Activated T-cell treated with anti-CD3 and anti-CD28 coated beads for 48 hours (primary cell): Measurements from ENCODE around the gene MTHFD2L.
"Not testable (repeated sequence)": the region's sequence is repeated elsewhere in the genome, so short reads cannot be mapped to it uniquely, and the experiment has no call there.

Experiments used
- DNase-seq: peaks from one replicate; pipeline ENCODE4 v3.0.0-alpha.2; 2020; ENCODE audit warnings: low read depth

MTHFD2L gene

DNA sequence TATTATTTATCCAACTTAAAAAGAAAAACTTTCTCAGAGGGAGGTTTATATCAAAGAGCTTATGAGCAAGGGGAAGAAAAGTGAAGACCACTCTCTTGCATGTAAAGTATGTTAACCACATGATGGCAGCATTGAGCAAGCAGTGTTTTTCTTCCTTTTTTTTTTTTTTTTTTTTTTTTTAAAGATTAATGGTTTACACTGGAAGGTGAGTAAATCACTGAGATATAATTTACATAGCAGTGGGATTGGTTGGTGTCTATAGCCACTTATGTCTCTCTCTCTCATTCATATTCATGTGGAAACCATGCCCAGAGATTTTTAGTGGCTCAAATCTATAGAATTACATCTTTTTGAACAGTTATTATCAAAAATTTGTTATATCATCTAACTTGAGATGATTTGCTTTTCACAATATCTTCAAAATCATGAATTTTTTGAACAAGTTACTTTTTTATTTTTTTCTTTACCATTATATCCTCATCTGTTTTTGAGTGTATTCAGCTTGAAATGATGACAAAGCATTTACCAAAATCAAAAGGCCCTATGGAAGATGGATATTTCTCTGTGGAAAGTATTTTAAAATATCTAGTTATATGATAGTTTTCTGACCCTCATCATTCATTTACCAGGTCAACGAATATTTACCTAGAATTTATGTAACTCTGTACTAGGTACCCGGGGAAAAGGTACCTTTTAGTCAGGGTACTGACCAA lies 31.6 kb downstream of the MTHFD2L start:
- DNase-seq: no peak

- DNase-seq: no peak
Measured at GRCh38 chr4:74190332-74190731, 32.4 kb downstream of the MTHFD2L start.

DNA sequence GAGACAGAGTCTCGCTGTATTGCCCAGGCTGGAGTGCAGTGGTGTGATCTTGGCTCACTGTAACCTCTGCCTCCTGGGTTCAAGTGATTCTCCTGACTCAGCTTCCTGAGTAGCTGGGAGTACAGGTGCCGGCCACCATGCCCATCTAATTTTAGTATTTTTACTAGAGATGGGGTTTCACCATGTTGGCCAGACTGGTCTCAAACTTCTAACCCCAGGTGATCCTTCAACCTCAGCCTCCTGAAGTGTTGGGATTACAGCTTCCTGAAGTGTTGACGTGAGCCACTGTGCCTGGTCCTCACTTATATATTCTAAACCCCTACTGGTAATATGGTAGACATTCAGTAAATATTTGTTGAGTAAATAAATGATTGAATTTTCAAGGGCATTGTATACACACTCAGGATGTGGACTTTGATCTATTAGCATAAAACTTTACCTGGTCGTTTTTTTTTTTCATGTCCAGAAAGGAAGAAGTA lies 33.0 kb downstream of the MTHFD2L start:
- DNase-seq: no peak

DNA sequence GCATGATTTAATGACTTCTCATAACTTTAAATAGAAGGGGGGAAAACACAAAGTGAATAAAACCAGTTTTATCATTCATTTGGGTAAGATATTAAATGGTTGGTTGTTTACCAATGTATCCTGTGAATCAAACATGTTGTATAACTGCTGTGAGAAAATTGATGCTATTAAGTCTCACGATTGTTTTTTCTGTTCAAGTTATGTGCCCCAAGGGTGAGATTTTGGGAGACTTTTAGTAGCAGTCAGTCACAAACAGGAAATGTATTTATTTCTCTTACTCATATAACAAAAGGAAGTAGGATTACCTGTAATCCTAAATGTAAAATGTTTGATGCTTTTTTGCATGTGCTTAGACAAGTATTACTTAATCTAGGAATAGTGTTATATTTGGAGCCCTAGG lies 39.2 kb downstream of the MTHFD2L start:
- DNase-seq: no peak

DNA sequence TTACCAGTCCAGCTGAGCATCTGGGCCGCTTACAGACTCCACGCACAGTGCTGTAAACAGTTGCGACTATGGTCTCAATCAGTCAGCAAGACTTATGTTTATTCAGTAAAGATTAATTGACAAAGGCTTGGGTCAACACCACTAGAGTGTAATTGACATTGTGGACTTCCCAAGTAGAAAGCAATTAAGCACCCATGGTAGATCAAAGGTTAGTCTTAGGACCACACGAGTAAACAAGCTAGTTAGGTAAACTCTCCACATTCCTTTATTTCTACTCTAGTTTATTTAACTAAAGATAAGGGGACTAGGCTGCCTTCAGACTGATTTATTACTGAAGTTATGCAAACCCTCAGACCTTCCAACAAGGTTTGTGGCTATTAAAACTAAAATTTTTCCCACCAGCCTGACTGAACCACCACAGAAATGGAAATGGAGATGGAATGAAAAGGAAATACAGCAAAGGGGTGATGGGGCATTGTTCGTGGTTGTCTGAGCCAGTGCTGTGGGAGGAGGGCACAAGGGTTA lies 44.2 kb downstream of the MTHFD2L start:
- no peak for DNase-seq

GRCh38 chr4:74203467-74203866 lies 45.5 kb downstream of the MTHFD2L start:
- DNase-seq: no peak

DNA sequence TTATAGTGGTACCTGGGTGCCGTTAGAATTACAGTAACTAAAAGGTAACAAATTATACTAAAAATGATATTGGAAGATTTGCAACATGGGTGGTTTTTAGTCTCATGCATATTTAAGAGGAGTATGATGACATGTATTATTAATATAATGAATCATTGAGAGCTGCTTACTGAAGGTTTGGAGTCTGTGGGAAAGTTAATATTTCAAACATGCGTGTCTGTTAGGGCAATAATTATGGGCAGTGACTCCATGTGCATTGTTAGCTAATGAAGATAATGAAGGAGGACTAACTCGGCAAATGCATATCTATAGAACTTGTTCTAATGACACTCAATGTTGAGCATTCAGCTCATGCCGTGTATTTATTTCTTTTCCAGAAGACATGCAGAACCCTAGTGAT lies 47.1 kb downstream of the MTHFD2L start:
- DNase-seq: no peak

- no peak for DNase-seq
Measured at GRCh38 chr4:74205559-74205958, 47.6 kb downstream of the MTHFD2L start.

- no peak for DNase-seq
Measured at GRCh38 chr4:74206088-74206825, 48.3 kb downstream of the MTHFD2L start.

DNA sequence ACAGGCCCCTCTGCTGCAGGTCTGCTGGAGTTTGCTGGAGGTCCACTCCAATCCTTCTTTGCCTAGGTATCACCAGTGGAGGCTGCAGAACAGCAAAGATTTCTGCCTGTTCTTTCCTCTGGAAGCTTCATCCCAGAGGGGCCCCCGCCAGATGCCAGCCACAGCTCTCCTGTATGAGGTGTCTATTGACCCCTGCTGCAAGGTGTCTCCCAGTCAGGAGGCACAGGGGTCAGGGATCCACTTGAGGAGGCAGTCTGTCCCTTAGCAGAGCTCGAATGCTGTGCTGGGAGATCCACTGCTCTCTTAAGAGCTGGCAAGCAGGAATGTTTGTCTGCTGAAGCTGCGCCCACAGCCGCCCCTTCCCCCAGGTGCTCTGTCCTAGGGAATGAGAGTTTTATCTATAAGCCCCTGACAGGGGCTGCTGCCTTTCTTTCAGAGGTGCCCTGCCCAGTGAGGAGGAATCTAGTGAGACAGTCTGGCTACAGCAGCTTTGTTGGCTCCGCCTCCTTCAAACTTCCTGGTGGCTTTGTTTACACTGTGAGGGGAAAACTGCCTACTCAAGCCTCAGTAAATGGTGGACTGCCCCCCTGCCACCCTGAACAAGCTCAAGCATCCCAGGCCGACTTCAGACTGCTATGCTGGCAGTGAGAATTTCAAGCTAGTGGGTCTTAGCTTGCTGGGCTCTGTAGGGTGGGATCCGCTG lies 56.7 kb downstream of the MTHFD2L start:
- DNase-seq: not testable (repeated sequence)

DNA sequence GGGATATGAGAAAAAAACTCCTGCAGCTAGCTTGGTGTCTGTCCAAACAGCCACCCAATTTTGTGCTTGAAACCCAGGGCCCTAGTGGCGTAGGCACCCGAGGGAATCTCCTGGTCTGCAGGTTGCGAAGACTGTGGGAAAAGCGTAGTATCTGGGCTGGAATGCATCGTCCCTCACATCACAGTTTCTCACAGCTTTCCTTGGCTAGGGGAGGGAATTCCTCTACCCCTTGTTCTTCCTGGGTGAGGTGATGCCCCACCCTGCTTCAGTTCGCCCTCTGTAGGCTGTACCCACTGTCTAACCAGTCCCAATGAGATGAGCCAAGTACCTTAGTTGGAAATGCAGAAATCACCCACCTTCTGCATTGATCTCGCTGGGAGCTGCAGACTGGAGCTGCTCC lies 57.3 kb downstream of the MTHFD2L start:
- DNase-seq: not testable (repeated sequence)

DNA sequence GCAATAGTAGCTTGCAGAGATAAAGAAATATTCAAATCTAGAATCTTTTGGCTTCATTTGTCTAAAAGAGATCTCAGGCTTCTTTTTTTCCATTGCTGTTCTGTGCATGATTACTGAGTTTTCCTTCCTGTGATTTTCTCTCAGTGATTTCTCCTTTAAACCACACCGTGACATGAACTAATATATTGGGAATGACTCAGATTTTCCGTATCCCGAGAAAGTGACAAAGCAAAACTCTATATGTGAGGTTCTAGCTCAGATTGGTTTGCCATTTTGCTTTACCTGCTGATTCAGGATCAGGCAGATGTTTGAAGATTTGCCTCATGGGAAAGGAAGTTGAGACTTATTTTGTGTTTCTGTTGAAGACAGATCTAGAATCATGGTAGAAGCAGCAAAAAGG lies 59.4 kb downstream of the MTHFD2L start:
- DNase-seq: no peak

- no peak for DNase-seq
Measured at GRCh38 chr4:74218201-74218600, 60.3 kb downstream of the MTHFD2L start.

- DNase-seq: no peak
Measured at GRCh38 chr4:74219240-74219639, 61.3 kb downstream of the MTHFD2L start.

- no peak for DNase-seq
Measured at GRCh38 chr4:74223098-74223497, 65.2 kb downstream of the MTHFD2L start.

GRCh38 chr4:74223801-74224200 lies 65.9 kb downstream of the MTHFD2L start:
- DNase-seq: no peak

DNA sequence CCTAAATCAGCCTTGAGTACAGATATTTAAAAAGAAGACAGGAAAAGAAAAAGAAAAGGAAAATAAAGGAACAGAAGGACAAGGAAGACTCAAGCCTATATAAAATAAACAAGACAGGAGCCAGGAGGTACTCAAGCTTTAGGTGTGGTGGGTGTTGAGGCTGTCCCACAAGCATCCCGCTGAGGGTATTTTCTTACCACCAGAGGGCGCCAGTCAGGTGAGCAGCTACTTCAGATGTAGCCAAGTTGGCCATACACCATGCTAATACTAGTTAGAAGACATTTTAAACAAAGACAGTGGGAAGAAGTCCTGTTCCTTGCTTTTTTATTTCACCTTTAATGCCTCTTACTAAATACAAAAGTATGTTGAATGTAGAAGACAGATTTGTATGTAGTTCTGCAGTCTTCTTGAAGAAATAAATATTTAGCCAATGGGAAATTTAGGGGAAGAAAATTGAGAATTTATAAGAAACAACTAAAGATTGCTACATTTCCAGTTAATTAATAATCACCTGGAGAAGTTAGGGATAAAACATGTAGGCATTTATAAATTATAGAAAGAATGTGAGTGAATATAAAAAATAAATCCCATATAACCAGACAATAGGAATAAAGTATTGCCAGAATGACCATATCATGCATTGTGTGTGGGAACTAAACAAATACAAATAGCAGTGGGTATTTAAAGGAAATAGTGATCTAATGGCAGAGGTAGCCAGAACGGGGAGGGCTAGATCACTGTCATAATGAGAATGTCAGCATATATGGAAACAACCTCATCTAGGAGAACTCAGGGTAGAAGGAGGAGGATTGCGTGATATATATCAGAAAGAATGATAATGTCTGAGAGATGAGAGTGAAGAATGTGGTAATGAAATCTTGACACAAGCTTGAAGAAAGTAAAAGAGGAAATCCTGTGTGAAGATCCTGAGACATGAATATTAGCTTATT lies 71.0 kb downstream of the MTHFD2L start:
- peak; percentile 64 for DNase-seq

- no peak for DNase-seq
Measured at GRCh38 chr4:74230902-74231499, 73.1 kb downstream of the MTHFD2L start.

- no peak for DNase-seq
Measured at GRCh38 chr4:74235135-74235534, 77.2 kb downstream of the MTHFD2L start.

- no peak for DNase-seq
Measured at GRCh38 chr4:74237425-74237966, 79.6 kb downstream of the MTHFD2L start.

DNA sequence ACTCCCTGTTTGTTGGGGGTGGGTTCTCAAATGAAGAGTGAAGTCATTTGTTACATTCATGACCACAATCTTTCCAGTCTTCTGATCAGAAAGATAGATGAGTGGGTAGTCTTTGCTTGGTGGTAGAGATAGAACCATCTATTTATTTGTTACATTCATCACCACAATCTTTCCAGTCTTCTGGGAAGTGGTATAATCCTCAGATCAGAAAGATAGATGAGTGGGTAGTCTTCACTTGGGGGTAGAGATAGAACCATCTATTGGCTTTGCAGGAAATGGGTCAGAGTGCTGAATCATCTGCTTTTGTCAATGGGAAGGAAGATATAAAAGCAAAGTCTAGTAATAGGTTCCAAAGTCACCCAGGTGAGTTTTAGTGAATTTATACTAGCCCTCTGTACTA lies 86.1 kb downstream of the MTHFD2L start:
- DNase-seq: no peak
